ENCODE measurements around the gene ARVCF.

ARVCF gene

DNA sequence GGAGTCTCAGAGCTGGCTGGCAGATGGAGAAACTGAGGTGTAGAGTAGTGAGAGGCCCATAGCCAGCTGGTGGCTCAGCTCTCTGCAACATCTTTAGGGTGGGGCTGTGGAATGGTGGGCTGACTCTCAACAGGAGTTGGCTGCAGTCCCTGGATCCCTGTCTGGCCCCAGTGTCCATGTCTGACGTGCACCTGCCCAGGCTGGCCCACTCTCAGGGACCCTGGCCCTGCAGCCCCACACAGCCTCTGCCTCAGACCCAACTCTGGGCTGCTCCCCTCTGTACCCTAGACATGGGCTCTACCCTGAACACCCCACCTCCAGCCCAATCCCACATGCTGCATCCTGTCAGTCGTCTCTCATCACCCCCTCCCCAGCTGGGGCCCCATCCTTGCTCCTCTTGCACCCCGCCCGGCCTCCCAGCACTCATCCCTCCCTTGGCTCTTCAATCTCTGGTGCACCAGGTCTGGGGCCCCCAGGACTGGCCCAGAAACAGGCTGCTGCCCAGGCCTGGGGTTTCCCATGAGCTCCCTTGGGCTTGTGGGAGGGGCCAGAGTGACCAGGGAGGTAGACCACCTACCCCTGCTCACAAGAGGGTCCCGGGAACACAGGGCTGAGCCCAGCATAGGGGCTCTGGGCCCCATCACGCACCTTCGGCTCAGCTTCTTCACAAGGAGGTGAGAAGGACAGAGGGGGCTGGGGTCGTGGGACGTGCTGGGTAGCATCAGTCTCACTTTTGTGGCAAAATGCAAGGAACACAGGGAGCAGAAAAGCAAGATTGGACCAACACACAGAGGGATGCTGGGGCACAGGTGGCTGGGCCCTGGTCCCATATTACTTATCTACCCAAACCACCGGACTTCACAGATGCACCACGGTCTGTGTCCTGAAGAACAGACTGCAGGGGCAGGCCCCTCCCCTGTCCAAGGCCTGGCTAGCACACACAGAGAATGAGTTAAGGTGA, 31.5 kb downstream of the ARVCF start:
- Histone ChIP-seq H3K4me1 (ENCODE audit: insufficient read depth, low read length, severe bottlenecking) (peaks cover 8% of the 10 kb centered on the region), H3F3A (ENCODE audit: insufficient read depth, low read length) (no peaks in the 10 kb centered on the region), H3K27me3 (ENCODE audit: insufficient read depth, low read length) (no peaks in the 10 kb centered on the region), H3K27ac (ENCODE audit: low read depth, low read length, poor library complexity, severe bottlenecking) (no peak overlapping the region), H3K9ac (ENCODE audit: low read length) (no peak overlapping the region), H3K36me3 (ENCODE audit: insufficient read depth, low read length) (no peaks in the 10 kb centered on the region), H3K9me2 (ENCODE audit: low read depth, low read length) (no peaks in the 10 kb centered on the region), H3K4me2 (ENCODE audit: low read length) (no peak overlapping the region), H3K4me3 (ENCODE audit: low read depth, low read length, poor library complexity, severe bottlenecking) (no peak overlapping the region), H3K79me2 (ENCODE audit: insufficient read depth, low read length) (no peaks in the 10 kb centered on the region), H4K20me1 (ENCODE audit: insufficient read depth, low read length) (no peaks in the 10 kb centered on the region), H2AFZ (ENCODE audit: low read length) (no peak overlapping the region), H3K9me3 (ENCODE audit: low read length) (no peaks in the 10 kb centered on the region)
- TF ChIP-seq CTCF (IDR thresholded peaks at IDR 0.05; ENCODE audit: low read length) (no peak), EZH2 (IDR thresholded peaks at IDR 0.05; ENCODE audit: borderline replicate concordance, low read length) (no peak)

DNA sequence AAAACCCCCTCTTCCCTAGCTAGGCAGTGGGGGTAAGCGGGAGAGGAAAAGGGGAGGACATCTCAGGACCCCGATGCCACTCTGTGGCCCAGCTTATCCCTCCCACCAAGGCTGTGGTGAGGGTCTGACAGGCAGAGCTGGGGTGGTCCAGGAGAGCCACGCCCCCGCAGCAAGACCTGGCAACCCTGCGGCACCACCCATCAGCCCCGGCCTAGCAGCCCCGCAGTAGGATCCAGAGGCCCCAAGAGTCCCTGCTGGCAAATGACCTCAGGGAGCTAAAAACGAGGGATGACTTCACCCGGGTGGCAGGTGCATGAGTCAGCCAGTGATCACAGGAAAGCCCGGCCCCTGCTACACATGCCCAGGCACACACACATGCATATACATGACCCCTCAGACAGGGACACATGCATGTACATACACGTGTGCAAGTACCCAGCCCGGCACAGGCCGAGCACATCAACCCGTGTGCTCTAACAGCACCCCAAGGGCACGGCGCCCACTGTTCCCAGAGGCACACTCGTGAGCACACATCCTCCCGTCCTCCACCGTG, 32.3 kb downstream of the ARVCF start:
- Histone ChIP-seq H3K27me3 (ENCODE audit: insufficient read depth, low read length) (no peaks in the 10 kb centered on the region), H3K36me3 (ENCODE audit: insufficient read depth, low read length) (no peaks in the 10 kb centered on the region), H2AFZ (ENCODE audit: low read length) (no peak overlapping the region), H4K20me1 (ENCODE audit: insufficient read depth, low read length) (no peaks in the 10 kb centered on the region), H3K9me2 (ENCODE audit: low read depth, low read length) (no peaks in the 10 kb centered on the region), H3K9ac (ENCODE audit: low read length) (no peak overlapping the region), H3K79me2 (ENCODE audit: insufficient read depth, low read length) (no peaks in the 10 kb centered on the region), H3K27ac (ENCODE audit: low read depth, low read length, poor library complexity, severe bottlenecking) (no peak overlapping the region), H3K4me3 (ENCODE audit: low read depth, low read length, poor library complexity, severe bottlenecking) (no peak overlapping the region), H3K4me2 (ENCODE audit: low read length) (no peak overlapping the region), H3K4me1 (ENCODE audit: insufficient read depth, low read length, severe bottlenecking) (peaks cover 8% of the 10 kb centered on the region), H3K9me3 (ENCODE audit: low read length) (no peaks in the 10 kb centered on the region), H3F3A (ENCODE audit: insufficient read depth, low read length) (no peaks in the 10 kb centered on the region)
- no peak for TF ChIP-seq CTCF (IDR thresholded peaks at IDR 0.05; ENCODE audit: low read length)
- no peak for TF ChIP-seq EZH2 (IDR thresholded peaks at IDR 0.05; ENCODE audit: borderline replicate concordance, low read length)

DNA sequence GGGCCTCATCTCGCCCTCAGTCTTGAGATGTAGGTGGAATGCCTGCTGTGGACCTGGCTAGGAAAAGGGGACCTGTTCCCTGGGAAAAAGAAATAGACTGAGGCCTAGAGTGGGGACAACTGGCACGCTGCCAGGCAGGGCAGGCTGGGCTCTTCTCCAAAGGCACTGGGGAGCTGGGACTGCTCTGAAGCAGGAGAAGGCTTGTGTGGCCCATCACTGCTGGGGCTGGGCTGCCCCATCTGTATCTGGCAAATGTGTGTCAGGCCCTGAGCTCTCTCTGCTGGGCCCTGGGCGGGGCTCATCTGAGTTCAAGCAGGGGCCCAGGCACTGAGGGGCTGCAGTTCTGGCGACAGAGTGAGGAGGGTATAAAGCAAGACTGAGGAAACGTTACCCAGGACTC, 32.9 kb downstream of the ARVCF start:
- Histone ChIP-seq H3K27me3 (ENCODE audit: insufficient read depth, low read length) (no peaks in the 10 kb centered on the region), H3K9ac (ENCODE audit: low read length) (no peak overlapping the region), H3K27ac (ENCODE audit: low read depth, low read length, poor library complexity, severe bottlenecking) (no peak overlapping the region), H3K36me3 (ENCODE audit: insufficient read depth, low read length) (no peaks in the 10 kb centered on the region), H3K79me2 (ENCODE audit: insufficient read depth, low read length) (no peaks in the 10 kb centered on the region), H3K9me2 (ENCODE audit: low read depth, low read length) (no peaks in the 10 kb centered on the region), H3K4me1 (ENCODE audit: insufficient read depth, low read length, severe bottlenecking) (peaks cover 8% of the 10 kb centered on the region), H3K4me3 (ENCODE audit: low read depth, low read length, poor library complexity, severe bottlenecking) (no peak overlapping the region), H3K4me2 (ENCODE audit: low read length) (no peak overlapping the region), H3K9me3 (ENCODE audit: low read length) (no peaks in the 10 kb centered on the region), H4K20me1 (ENCODE audit: insufficient read depth, low read length) (no peaks in the 10 kb centered on the region), H3F3A (ENCODE audit: insufficient read depth, low read length) (no peaks in the 10 kb centered on the region), H2AFZ (ENCODE audit: low read length) (no peak overlapping the region)
- TF ChIP-seq CTCF (IDR thresholded peaks at IDR 0.05; ENCODE audit: low read length) (no peak), EZH2 (IDR thresholded peaks at IDR 0.05; ENCODE audit: borderline replicate concordance, low read length) (no peak)

All from OCI-LY1 (cell line).